Measurements from ENCODE around the gene EIPR1.
"Not testable (repeated sequence)": the region's sequence is repeated elsewhere in the genome, so short reads cannot be mapped to it uniquely, and the experiment has no call there.

EIPR1 gene

DNA sequence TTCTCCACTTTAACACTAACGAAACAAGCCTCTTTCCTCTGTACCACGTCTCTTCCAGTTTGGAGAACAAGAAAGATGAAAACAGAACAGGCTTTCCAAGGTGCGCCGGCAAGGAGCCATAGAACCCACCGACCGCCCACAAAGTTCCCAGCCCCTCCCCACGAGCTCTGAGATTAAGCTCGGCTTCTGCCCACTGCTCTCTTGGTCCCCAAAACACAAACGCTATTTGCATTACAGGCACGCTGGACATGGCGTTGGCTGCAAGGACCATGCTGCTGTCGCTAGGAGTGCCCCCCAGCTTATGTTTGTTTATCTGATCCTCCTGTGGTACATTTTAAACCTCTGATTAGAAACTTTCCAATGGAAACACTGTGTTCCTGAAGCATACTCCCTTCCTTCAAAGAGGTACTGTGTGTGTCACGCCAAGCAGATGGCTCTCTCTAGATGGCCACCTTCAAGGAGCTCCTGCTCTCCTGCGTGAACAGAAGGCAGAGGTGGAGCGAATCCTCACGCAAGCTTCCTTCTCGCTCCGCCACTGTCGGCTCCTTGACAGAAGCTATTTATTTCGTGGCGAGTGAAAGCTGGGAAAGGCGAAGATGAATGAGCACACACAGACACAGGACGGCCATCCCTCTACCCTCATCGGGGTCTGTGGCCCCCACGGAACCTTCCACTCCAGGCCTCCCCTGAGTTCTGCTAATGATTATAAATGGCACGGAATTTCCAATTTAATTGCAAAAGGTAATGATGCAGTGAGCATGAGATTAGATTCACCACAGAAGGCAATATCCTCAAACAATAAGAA lies 166.2 kb downstream of the EIPR1 start:
- no peak for DNase-seq (ENCODE audit: low read depth)

DNA sequence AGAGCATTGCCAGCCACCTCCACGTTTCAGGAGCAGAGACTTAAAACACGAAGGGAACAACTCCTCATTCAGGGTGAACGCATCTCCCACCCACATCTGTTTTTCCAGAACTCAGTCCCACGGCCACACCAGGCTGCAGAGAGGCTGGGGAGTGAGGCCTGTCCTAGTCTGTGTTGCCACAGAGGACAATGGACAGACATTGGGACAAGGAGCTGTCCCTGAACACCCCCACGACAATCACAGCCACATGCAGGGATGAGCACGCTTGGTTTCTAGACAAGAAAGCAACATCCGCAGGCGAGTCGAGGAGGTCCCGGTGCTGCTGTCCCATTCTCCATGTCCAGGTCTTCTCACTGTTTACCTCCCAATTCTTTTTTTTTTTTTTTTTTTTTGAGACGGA lies 167.4 kb downstream of the EIPR1 start:
- no peak for DNase-seq (ENCODE audit: low read depth)

DNA sequence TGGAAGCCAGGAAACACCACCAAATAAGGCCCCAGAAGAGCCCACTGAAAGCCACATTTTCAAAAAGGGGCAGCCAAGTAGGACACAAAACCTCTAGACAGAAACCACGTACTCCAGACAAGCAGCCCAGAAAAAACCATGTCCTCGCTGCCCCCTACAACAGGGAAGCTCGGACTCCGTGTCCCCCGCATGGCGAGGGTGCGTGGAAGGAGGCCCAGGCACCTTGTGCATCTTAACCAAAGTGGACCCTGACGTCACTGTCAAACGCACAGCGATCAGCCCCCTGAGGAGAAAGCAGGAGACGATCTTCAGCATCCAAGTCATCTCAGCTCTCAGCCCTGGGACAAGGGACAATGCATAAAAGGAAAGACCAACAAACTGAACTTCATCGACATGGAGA lies 168.4 kb downstream of the EIPR1 start:
- no peak for DNase-seq (ENCODE audit: low read depth)

DNA sequence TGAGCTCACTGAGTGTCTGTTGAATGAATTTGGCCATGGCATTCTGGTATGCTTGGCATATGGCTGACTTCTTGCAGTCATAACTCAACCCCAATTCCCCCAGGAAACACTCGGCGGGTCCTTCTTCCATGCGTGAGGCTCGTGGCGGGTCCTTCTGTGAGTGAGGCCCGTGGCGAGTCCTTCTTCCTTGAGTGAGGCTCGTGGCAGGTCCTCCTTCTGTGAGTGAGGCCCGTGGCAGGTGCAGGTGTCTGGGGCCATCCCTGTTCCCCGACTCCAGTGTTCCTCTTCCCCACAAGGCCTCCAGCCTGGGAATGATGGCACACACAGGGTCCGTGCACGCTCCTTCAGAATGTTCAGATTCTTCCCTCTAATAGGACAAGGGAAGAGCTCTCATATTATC lies 169.0 kb downstream of the EIPR1 start:
- DNase-seq (ENCODE audit: low read depth): no peak

DNA sequence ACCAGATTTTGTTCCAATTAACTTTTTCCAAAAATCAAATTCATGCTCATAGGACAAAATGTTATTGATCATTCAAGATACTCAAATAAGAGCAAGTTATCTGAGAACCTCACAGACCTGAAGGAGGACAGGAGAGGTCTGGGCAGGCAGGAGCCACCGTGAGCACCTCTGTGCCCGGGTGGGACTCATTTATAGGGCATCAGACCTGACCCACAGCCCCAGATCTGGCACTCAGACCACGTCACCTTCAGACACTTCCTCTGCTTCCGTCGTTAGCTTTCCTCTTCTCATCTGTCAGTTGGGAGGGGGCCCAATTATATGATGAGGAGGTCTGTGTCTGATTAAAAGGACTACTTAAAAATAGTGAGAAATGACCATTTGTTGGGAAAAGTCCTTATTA lies 169.4 kb downstream of the EIPR1 start:
- no peak for DNase-seq (ENCODE audit: low read depth)

DNA sequence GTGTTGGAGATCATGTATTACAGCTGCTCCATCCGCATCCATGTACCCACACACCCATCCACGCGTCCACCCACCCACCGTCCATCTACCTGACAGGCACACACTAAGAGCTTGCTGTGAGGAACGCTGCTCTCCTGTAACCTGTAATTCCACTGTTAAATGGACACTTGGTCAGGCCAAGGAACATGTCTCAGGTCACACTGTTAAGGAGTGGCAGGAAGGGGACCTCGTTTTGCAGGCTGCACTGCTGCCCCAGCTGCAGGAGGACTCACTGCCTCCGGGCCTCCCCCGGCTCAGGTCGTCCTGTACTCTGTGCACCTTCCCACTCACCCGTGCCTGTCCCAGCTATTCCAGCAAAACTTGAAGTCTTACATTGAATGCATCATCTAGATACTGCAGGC lies 170.5 kb downstream of the EIPR1 start:
- no peak for DNase-seq (ENCODE audit: low read depth)

DNA sequence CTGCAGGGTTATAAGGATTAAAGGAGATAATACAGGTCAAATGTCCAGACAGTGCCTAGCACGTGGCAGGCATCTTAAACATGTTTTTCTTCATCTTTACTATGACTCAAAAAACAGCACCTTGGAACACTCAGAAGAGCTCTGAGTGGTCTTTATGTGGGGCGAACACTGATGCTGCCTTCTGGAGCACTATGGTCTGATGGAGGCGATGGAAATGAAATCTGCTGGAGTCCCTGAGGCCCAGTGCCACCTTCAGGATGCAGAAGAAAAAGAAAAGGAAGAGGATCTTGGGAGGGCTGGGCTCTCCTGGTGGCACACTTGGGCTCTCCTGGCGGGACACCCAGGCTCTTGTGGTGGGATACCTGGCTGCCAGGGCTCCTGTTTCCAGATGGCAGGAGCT lies 171.8 kb downstream of the EIPR1 start:
- DNase-seq (ENCODE audit: low read depth): no peak

DNA sequence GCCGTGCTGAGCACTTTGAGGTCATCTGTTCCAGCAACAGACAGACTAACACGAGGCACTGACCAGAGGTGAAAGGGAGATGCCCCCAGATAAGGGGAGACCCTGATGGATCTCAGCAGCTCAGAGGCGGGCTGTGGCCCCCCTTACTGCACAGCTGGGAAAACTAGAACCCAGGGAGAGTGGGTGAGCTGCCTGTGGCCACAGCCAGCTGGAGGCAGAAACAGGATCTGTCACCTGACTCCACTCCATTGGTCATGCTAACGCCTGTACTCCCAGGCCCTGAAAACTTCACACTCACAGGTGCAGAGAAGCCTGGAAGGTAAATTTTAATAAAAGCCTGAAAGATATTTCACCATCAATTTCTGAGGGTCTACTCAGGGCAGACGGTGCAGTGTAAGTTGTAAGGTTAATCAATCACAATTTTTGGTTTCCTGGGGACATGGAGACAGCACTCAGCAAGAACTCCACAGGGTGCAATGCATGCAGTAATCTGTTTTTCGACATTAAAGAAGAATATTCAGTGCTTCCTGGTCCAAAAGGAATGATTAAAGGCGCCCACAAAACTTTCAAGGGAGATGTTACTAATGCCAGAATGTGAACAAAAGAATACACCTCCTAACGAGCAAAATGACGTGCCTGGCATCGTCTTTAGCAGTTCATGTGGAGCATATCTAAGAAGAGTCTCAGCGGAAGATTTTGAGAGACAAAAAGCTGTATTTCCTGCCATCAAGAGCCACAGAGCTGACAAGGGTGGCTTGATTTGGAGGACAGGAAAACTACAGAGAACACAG lies 173.4 kb downstream of the EIPR1 start:
- no peak for DNase-seq (ENCODE audit: low read depth)

DNA sequence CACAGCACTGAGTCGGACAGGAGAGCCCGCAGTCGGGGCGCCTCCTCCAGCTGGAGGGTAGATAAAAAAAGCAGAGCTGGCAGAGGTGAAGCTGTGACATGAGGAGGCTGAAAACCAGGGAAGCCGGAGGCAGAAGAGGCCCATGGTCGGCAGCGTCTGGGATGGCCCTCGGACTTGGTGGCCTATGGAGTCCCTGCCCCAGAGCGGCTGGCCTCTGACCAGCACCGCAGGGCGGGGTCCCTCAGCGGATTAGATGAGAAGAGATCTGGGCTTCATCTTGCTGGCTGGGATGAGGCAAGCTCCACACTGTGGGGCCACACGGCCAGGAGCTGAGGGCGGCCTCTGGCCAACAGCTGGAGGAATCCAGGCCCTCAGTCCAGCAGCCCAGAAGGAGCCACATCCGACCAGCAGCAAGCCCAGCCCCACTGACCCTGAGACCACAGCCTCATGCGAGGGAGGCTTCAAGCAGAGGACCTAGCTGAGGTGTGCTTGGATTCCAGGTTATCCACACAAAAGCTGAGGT lies 174.1 kb downstream of the EIPR1 start:
- no peak for DNase-seq (ENCODE audit: low read depth)

DNA sequence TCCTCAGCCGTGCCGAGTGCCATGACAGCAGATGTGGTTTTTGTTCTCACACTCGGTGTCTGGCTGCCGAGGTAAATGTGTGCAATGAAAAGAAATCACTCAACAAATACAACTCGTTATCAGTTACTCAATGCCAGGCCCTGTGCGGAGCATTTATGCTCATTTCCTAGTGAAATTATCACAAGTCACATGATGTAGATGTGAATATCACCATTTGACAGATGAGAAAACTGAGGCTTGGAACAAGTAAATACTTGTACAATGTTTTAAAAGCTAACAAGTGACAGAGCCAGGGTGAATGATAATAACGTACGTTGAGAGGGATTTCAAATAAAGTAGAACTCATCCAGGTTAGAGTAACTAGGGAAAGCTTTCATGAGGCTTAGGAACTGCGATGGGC lies 174.7 kb downstream of the EIPR1 start:
- no peak for DNase-seq (ENCODE audit: low read depth)

DNA sequence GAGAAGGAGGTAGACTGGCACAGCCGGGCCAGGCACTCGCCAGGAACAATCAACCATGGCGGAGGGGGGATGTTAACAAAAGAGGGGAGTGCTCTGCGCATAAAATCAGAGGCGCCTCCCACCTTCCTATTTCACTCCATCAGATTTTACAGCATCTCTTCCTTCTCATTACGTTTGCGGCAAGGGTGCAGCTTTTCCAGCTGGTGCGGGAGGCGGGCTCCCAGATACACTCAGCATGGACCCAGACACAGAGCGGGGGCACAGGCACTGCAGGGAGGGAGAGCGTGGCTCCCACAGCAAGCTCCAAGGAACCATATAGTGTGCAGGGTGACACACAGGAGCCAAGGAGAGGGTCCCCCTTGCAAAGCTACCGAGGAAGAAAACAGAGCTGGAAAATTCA lies 176.3 kb downstream of the EIPR1 start:
- no peak for DNase-seq (ENCODE audit: low read depth)

DNA sequence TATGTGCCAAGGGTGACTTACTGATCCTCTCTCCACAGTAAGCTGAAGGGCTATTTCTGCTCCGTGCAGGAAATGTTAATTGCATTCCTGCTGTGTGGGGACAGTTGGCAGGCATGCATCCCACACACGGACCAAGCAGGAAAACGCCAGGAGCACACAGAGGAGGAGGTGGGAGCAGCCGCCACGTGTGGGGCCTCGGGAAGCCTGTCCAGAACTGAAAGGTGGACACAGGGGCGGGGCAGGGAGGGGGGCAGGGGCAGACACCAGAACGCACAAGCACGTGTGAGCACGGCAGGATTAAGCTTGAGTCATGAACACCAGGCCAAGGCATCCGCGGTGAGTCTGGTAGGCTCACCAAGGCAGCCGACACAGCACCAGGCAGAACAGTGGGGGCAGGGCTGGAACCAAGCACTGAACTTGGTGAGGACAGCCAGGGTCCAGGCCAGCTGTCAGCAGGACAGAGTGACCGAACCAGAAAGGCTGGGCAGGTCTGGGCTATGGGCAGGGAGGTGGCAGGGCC lies 177.1 kb downstream of the EIPR1 start:
- no peak for DNase-seq (ENCODE audit: low read depth)

DNA sequence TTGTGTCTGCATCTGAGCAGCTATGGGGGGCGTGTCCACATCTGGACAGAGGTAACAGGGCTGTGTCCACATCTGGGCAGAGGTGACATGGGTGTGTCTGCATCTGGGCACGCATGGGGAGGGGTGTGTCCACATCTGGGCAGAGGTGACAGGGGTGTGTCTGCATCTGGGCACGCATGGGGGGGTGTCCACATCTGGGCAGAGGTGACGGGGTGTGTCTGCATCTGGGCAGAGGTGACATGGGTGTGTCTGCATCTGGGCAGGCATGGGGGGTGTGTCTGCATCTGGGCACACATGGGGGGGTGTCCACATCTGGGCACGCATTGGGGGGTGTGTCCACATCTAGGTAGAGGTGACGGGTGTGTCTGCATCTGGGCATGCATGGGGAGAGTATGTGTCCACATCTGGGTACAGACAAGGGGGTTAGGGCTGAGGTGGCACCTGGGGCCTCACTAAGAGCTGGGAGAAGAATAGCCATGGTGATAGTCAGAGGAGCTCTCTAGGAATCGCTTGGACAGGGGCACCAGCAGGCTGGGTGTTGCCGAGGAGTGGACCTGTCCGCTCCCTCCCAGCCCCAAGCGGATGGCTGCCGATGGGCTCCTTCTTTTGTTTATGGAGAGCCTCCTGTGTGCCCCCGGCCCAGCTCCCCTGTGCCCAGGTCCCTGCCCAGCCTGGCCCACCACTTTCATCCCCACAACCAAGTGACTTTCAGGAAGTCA lies 177.8 kb downstream of the EIPR1 start:
- DNase-seq (ENCODE audit: low read depth): no peak

DNA sequence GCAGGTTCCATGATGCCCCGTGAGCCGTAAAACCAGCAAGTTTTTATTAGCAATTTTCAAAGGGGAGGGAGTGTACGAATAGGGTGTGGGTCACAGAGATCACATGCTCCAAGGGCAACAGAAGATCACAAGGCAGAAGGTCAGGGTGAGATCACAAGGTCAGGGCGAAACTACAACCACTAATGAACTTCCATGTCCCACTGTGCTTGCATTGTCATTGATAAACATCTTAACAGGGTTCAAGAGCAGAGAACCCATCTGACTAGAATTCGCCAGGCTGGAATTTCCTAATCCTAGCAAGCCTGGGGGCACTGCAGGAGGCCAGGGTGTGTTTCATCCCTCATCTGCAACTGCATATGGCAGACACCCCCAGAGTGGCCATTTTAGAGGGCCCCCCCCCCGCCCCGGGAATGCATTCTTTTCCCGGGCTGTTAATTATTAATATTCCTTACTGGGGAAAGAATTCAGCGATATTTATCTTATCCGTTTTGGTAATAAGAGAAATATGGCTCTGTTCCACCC lies 178.9 kb downstream of the EIPR1 start:
- DNase-seq (ENCODE audit: low read depth): not testable (repeated sequence)

DNA sequence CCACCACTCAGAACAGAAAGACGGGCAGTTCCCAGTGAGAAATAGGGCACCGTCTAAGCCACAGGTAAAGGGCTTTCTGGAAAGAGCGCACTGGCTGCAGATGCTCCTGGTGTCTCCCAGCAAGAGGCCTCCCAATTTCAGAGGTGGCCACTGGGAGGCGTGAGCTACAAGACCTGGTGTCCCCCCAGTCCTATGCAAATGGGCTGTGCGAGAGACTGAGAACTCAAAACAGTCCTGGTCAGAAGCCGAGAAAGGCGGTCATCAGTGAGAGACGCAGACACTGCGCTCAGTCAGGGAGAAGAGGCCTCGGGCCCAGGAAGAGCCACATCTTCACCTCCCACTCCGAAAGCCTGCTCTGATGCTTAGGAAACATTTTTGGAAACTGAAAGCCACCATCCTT lies 179.5 kb downstream of the EIPR1 start:
- no peak for DNase-seq (ENCODE audit: low read depth)

DNA sequence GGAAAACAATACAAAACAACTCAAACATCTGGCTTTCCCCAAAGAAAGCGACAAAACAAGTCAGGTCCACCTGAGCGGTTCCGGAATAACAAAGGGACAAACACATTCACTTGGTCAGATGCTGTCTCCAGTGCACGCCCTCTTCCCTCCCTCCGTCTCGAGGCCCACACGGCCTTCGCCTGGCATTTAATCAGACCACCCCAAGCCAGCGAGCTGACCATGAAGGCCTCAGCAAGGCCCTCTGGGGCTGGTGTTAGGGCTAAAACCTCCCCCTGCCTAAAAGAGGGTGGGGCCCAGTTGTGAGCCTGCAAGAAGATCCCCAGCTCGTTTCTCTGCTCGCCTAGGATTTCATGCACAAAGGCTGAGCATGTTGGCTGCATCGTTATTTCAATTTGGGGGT lies 180.3 kb downstream of the EIPR1 start:
- no peak for DNase-seq (ENCODE audit: low read depth)

DNA sequence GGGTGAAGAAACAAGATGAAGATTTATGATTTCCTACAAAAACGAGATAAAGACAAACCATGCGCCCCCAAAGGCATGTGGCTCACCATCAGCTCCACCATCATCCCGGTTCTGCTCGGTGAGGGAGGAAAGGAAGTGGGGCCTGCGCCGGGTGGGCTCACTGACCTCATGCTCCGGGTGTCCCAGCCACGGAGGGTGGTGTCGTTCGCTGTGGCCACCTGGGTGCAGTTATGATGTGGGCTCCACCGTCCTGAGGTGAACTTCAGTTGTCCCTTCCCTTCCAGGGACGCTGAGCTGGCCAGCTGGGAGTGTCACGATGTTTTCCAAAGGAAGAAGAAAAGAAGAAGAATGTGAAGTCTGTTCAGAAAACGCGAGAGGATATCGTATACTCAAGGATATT lies 180.9 kb downstream of the EIPR1 start:
- DNase-seq (ENCODE audit: low read depth): no peak

DNA sequence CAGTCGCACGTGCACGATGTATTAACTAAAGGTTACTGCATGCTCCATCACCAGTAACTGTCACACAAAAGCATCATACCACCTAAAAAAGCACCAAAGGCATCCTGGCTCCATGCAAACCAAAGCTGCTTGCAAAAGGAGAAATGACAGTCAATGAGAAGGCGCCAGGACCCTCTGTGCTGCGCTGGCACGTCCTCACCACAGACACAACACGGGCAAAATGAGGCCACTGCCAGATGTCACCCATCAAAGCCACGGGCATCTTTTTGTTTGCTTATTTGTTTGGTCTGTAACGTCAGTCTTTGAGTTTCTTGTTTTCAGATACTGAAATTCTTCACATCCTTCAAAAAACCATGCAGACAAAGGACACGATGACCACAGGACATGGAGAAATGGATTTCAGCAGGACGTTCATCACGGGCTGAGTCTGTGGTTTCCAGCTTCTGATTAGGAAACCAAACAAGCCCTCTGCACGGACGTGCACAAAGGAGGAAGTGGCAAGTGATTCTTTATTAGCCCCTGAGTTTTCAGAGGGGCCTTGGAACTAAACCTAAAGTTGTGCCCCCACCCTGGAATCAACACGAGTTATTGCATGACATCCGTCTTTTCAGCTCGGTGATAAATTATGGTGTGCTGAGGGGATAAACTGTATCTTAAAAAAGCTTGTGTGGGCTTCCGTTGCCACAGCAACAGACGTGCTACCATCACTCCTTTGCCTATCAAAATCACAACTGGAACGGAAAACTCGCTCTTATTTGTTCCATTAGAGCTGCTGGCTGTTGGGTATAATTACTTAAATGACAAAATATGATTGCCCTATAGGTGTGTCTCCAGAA lies 181.8 kb downstream of the EIPR1 start:
- no peak for DNase-seq (ENCODE audit: low read depth)

DNA sequence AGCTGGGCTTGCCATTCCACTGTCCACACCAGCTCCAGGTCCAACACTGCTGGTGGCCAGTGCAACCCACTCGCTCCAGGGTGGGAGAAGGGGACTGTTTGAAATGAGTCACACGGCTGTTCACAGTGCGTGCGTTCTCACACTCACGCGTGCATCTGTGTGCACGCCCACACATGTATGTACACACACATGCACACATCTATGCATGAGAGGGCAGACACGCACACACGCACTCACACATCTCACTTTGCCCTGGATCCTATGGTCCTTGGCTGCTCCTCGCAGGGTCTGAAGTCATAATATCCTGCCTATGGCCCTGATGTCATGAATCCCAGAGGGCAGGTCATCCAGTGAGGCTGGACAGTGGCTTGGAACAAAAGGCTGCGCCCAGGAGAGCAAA lies 182.8 kb downstream of the EIPR1 start:
- no peak for DNase-seq (ENCODE audit: low read depth)

DNA sequence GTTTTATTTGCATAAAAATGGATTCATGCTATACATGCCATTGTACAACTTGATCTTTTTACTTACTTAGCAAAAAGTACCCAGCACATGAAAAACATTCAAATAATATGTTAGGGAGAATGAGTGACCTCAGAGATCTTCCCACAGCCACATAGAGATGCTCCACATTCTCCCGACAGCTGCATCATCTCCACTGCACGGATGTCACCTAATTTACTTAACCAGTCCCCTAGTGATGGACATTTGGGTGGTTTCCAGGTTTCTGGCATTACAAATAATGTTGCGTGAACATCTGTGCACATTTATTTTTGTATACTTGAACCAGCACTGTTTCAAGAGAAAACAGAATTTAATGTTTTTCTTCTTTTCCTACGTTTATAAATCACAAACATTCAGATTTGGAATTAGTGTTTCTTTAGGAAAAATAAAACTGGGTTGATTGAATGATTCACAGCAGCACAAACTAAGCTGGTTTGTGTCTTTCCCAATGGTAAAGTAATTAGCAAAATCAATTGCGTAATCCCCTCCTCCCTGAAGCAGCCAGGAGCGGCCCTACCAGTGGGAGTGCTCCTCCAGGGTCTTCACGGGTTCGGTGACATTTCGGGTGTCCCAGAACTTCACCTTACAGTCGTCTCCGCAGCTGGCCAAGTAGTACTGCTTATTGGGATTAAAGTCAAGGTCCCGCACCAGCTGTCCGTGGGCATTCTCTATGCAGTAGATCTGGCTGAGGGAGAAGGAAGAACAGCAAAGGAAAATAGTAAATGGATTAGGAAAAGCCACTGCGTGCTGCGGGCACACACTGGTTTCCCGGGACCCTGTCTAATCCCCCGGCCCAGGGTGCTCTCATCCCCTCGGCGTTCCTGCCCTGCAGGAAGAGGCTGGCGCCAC lies 183.9 kb downstream of the EIPR1 start:
- DNase-seq (ENCODE audit: low read depth): no peak

Data from fibroblast of the conjunctiva (primary cell).